ENCODE data around the gene PLAGL2.

Gene PLAGL2

GRCh38 chr20:32155017-32155981 is 52.2 kb downstream of the PLAGL2 start:
- H3K4me3 ChIP-seq (ENCODE audit: low read depth, low read length) = no peak overlapping the region
- TF ChIP-seq, protein P1, sequence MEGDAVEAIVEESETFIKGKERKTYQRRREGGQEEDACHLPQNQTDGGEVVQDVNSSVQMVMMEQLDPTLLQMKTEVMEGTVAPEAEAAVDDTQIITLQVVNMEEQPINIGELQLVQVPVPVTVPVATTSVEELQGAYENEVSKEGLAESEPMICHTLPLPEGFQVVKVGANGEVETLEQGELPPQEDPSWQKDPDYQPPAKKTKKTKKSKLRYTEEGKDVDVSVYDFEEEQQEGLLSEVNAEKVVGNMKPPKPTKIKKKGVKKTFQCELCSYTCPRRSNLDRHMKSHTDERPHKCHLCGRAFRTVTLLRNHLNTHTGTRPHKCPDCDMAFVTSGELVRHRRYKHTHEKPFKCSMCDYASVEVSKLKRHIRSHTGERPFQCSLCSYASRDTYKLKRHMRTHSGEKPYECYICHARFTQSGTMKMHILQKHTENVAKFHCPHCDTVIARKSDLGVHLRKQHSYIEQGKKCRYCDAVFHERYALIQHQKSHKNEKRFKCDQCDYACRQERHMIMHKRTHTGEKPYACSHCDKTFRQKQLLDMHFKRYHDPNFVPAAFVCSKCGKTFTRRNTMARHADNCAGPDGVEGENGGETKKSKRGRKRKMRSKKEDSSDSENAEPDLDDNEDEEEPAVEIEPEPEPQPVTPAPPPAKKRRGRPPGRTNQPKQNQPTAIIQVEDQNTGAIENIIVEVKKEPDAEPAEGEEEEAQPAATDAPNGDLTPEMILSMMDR (conservative IDR thresholded peaks at IDR 0.05; ENCODE audit: low read depth, low read length) = peak; percentile 60

GRCh38 chr20:32153771-32154170 is 53.8 kb downstream of the PLAGL2 start:
- H3K4me3 ChIP-seq (ENCODE audit: low read depth, low read length) = no peak overlapping the region
- TF ChIP-seq, protein P1 (conservative IDR thresholded peaks at IDR 0.05; ENCODE audit: low read depth, low read length) = no peak
- no peak for DNase-seq (ENCODE audit: low read depth)

More at GRCh38 chr20:32155017-32155981, 52.2 kb downstream of the PLAGL2 start:
- peak; percentile 80 for DNase-seq (ENCODE audit: low read depth)

DNA sequence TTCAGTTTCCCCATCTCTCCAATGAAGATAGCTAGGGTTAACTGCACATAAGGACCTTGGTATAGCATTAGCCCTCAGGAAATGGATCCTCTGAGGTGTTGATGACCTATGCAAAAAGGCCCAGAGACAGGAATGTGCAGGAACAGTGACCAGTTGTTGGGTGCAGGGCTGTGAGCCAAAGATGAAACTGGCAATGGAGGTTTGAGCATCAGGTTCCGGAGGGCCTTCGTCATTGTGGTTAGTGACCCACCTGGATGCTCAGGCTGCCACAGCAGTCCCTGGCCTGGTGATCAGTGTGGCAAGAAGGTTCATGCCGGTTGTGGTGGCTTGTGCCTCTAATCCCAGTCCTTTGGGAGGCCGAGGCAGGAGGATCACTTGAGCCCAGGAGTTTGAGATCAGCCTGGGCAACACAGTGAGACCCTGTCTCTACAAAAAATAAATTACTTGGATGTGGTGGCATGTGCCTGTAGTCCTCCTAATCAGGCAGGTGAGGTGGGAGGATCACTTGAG is 54.3 kb downstream of the PLAGL2 start:
- no peak for DNase-seq (ENCODE audit: low read depth)
- H3K4me3 ChIP-seq (ENCODE audit: low read depth, low read length) = no peak overlapping the region
- TF ChIP-seq, protein P1 (conservative IDR thresholded peaks at IDR 0.05; ENCODE audit: low read depth, low read length) = no peak

GRCh38 chr20:32152421-32153155 is 55.0 kb downstream of the PLAGL2 start:
- DNase-seq (ENCODE audit: low read depth) = no peak

GRCh38 chr20:32150291-32150848 is 57.2 kb downstream of the PLAGL2 start:
- no peak for DNase-seq (ENCODE audit: low read depth)
- H3K4me3 ChIP-seq (ENCODE audit: low read depth, low read length) = no peak overlapping the region
- TF ChIP-seq, protein P1 (conservative IDR thresholded peaks at IDR 0.05; ENCODE audit: low read depth, low read length) = no peak

More at GRCh38 chr20:32152421-32153155, 55.0 kb downstream of the PLAGL2 start:
- TF ChIP-seq, protein P1 (conservative IDR thresholded peaks at IDR 0.05; ENCODE audit: low read depth, low read length) = no peak
- no peak overlapping the region for H3K4me3 ChIP-seq (ENCODE audit: low read depth, low read length)

DNA sequence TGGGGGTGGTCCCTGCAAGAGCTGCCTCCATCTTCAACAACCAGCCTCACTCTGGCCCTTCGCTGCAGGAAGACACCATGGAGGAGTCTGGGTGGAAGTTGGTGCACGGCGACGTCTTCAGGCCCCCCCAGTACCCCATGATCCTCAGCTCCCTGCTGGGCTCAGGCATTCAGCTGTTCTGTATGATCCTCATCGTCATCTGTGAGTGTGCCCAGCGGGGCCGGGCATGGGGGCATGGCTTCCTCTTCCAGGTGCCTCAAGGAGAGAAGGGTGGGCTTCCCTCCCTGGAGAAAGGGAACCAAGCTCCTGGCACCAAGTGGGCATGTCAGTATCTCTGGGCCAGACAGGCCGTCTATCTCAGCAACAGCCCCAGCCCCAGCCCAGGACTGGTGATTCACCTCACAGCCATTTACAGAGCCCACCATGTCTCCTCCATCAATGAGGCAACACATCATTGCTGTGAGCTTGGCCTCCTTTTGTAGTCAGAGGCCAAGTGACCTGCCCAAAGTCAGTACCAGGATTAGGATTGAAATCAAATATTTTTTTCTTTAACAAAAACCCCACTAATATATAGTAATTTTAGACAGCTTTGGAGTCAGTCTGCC is 57.9 kb downstream of the PLAGL2 start:
- TF ChIP-seq, protein P1 (conservative IDR thresholded peaks at IDR 0.05; ENCODE audit: low read depth, low read length) = no peak
- H3K4me3 ChIP-seq (ENCODE audit: low read depth, low read length) = no peak overlapping the region
- no peak for DNase-seq (ENCODE audit: low read depth)
